Breast epithelium (tissue), 4 donors: ENCODE results near the gene GBF1. TPM values are rescaled to one million over a fixed set of nuclear protein-coding genes. Genes with fewer than 3 reads are reported as not detected.
A peak's percentile ranks its signal among the peaks of the same experiment; 100 is the strongest.

Source experiments
- DNase-seq, 2 donors: peaks; one replicate each; pipeline ENCODE4 v3.0.0-alpha.2; 2019; ENCODE audit warnings: low spot score in 2 of 2
- H3K27ac ChIP-seq, 2 donors: fragments of 200-600 bp; sonication (generic) in 1 of 2; one replicate each; pipeline ENCODE4 v1.5.1; 2016 to 2019; ENCODE audit warnings: mild to moderate bottlenecking in 1 of 2
- H3K27me3 ChIP-seq, 2 donors: fragments of 200-600 bp; sonication (generic) in 1 of 2; one replicate each; pipeline versions ENCODE4 v1.5.1 to v1.6.0; 2017 to 2019; ENCODE audit warnings: control low read depth in 1 of 2, mild to moderate bottlenecking in 1 of 2
- H3K36me3 ChIP-seq: fragments of 200-600 bp; one replicate; pipeline ENCODE4 v1.5.1; 2019
- H3K4me1 ChIP-seq, 2 donors: fragments of 200-600 bp; sonication (generic); one replicate each; pipeline ENCODE4 v1.5.1; 2016 to 2019; ENCODE audit warnings: control low read depth in 1 of 2
- H3K4me3 ChIP-seq, 3 donors: fragments of 200-600 bp; sonication (generic); 1 replicate in 2 of 3; 2 replicates in 1 of 3; pipeline ENCODE4 v1.5.1; 2016 to 2019; ENCODE audit warnings: mild to moderate bottlenecking in 3 of 3, moderate library complexity in 2 of 3
- H3K9me3 ChIP-seq, 2 donors: fragments of 200-600 bp; sonication (generic) in 1 of 2; one replicate each; pipeline ENCODE4 v1.5.1; 2016 to 2019; ENCODE audit warnings: control low read depth in 1 of 2
- POLR2A ChIP-seq: fragments of 450-650 bp; IDR thresholded peaks from one replicate; pipeline ENCODE4 v1.6.1; 2016; ENCODE audit warnings: antibody characterized with exemption, mild to moderate bottlenecking, moderate library complexity
- POLR2AphosphoS5 ChIP-seq, 3 donors: sonication (generic); formaldehyde crosslinking; IDR thresholded peaks; one replicate each; pipeline ENCODE4 v1.6.1; 2017; ENCODE audit warnings: antibody characterized with exemption in 3 of 3
- intact Hi-C: fragments of 100-400 bp; cut with DNase I; formaldehyde crosslinking; loops from one replicate; pipeline ENCODE4 v1.15.1; 2023; ENCODE audit warnings: low total_unique reads
- total RNA-seq, 3 donors: library from RNA; depleted of rRNA; stranded (reverse); fragments of >200 nt; gene quantifications; one replicate each; pipeline ENCODE4 v1.1.0, GENCODE V29; 2016
- TF ChIP-seq, protein P1 (sequence below), 3 donors: fragments of 450-650 bp; IDR thresholded peaks; one replicate each; pipeline ENCODE4 v1.5.1; 2016 to 2017; ENCODE audit warnings: antibody characterized with exemption in 3 of 3, mild to moderate bottlenecking in 3 of 3, moderate library complexity in 3 of 3

GBF1 gene
- total RNA-seq, 3 donors from 2014 or later = 25.8 to 32.1 (median 25.9) TPM

DNA sequence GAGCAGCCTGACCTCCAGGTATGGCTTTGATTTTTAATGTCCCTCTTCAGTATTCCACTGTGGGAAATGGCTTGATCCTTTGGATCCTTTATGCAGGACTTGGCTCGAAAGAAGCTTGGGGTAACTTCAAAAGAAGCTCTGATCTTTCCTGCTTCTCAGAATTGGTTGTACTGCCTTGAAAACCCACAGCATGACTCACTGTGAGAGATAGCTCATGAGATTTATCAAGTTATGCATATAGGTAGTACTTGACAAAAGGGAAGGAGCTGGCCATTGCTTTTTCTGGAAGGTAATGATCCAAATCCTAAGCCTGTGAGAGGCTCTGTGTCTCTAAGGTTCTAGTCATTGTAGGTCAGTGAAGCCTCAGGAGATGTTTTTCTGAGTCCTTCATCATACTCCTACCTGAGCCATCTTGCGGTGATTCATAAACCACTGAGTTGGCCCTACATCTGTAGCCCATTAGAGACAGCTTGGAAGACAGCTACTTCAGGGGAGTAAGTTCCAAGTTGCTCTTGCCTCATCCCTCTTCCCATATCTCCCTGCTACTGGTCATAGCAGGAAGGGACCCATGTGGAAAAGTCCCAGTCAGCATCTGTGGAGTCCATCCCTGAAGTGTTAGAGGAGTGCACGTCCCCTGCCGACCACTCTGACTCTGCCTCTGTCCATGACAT is 113.5 kb downstream of the GBF1 start:
- Histone ChIP-seq H3K9me3 (no peaks in the 10 kb centered on the region), H3K27ac (no peak overlapping the region), H3K36me3 (peaks cover 31% of the 10 kb centered on the region), H3K4me3 (no peak overlapping the region), H3K4me1 (no peaks in the 10 kb centered on the region), H3K27me3 (no peaks in the 10 kb centered on the region)
- no peak for DNase-seq
- TF ChIP-seq POLR2A (no peak), POLR2AphosphoS5 (IDR thresholded peaks at IDR 0.05) (no peak)
- TF ChIP-seq, protein P1, sequence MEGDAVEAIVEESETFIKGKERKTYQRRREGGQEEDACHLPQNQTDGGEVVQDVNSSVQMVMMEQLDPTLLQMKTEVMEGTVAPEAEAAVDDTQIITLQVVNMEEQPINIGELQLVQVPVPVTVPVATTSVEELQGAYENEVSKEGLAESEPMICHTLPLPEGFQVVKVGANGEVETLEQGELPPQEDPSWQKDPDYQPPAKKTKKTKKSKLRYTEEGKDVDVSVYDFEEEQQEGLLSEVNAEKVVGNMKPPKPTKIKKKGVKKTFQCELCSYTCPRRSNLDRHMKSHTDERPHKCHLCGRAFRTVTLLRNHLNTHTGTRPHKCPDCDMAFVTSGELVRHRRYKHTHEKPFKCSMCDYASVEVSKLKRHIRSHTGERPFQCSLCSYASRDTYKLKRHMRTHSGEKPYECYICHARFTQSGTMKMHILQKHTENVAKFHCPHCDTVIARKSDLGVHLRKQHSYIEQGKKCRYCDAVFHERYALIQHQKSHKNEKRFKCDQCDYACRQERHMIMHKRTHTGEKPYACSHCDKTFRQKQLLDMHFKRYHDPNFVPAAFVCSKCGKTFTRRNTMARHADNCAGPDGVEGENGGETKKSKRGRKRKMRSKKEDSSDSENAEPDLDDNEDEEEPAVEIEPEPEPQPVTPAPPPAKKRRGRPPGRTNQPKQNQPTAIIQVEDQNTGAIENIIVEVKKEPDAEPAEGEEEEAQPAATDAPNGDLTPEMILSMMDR (IDR thresholded peaks at IDR 0.05) = no peak
- intact Hi-C loops = no loop called here

GRCh38 chr10:102367441-102367840 is 122.1 kb downstream of the GBF1 start:
- DNase-seq = no peak
- intact Hi-C loops = no loop called here
- Histone ChIP-seq H3K4me1 (no peaks in the 10 kb centered on the region), H3K36me3 (peaks cover 43% of the 10 kb centered on the region), H3K27ac (peak overlapping the region in 1 of 2 donors; percentile 19), H3K4me3 (no peak overlapping the region), H3K27me3 (no peaks in the 10 kb centered on the region), H3K9me3 (peaks cover 0 to 4% of the 10 kb centered on the region in 2 donors)
- TF ChIP-seq, protein P1 (IDR thresholded peaks at IDR 0.05) = no peak
- TF ChIP-seq POLR2AphosphoS5 (IDR thresholded peaks at IDR 0.05) = no peak
- no peak for TF ChIP-seq POLR2A

DNA sequence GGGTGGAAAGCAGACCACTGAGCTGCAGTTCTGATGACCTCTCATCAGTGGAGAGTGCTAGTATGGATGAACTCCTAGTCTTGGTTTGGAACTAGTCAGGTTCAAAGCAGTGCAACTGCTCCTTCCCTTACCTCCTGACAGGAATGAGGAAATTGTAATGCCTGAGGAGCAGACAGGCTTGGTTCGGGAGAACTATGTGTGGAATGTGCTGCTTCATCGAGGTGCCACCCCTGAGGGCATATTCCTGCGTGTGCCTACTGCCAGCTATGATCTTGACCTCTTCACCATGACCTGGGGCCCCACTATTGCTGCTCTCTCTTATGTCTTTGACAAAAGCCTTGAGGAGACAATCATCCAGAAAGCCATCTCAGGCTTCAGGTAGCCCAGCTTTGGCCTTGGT is 122.7 kb downstream of the GBF1 start:
- Histone ChIP-seq H3K9me3 (peaks cover 0 to 4% of the 10 kb centered on the region in 2 donors), H3K4me3 (no peak overlapping the region), H3K36me3 (peaks cover 37% of the 10 kb centered on the region), H3K4me1 (no peaks in the 10 kb centered on the region), H3K27me3 (no peaks in the 10 kb centered on the region), H3K27ac (peak overlapping the region in 1 of 2 donors; percentile 19)
- peak in 1 of 2 donors; percentile 33 for DNase-seq
- intact Hi-C loops = no loop called here
- TF ChIP-seq POLR2A (no peak), POLR2AphosphoS5 (IDR thresholded peaks at IDR 0.05) (no peak)
- TF ChIP-seq, protein P1 (IDR thresholded peaks at IDR 0.05) = no peak

GRCh38 chr10:102371295-102371694 is 126.0 kb downstream of the GBF1 start:
- Histone ChIP-seq H3K4me3 (no peak overlapping the region), H3K4me1 (no peaks in the 10 kb centered on the region), H3K9me3 (peaks cover 0 to 4% of the 10 kb centered on the region in 2 donors), H3K27ac (no peak overlapping the region), H3K36me3 (peaks cover 30% of the 10 kb centered on the region), H3K27me3 (no peaks in the 10 kb centered on the region)
- DNase-seq = no peak
- intact Hi-C loops = no loop called here
- TF ChIP-seq POLR2AphosphoS5 (IDR thresholded peaks at IDR 0.05) = no peak
- TF ChIP-seq, protein P1 (IDR thresholded peaks at IDR 0.05) = no peak
- TF ChIP-seq POLR2A = no peak

GRCh38 chr10:102375250-102375649 is 129.9 kb downstream of the GBF1 start:
- intact Hi-C loops = no loop called here
- no peaks in the 10 kb centered on the region for H3K27me3 ChIP-seq
- no peak overlapping the region for H3K27ac ChIP-seq
- DNase-seq = no peak
- peaks cover 20% of the 10 kb centered on the region for H3K36me3 ChIP-seq
- peaks cover 0 to 4% of the 10 kb centered on the region in 2 donors for H3K9me3 ChIP-seq
- no peaks in the 10 kb centered on the region for H3K4me1 ChIP-seq
- TF ChIP-seq POLR2A (no peak), POLR2AphosphoS5 (IDR thresholded peaks at IDR 0.05) (no peak)
- TF ChIP-seq, protein P1 (IDR thresholded peaks at IDR 0.05) = no peak
- H3K4me3 ChIP-seq = no peak overlapping the region
